Fibroblast of lung (primary cell): ENCODE results near the gene LAMTOR5.

Source experiments
- EZH2 ChIP-seq: IDR thresholded peaks from 2 replicates; pipeline ENCODE4 v1.5.1; 2012; ENCODE audit warnings: low read length, control low read depth, mild to moderate bottlenecking; ENCODE audit errors: missing control alignments
- TF ChIP-seq, protein P1 (sequence below), 2 donors: IDR thresholded peaks in 1 of 2; conservative IDR thresholded peaks in 1 of 2; 1 replicate in 1 of 2; 2 replicates in 1 of 2; pipeline ENCODE4 v1.5.1; 2011 to 2012; ENCODE audit warnings: low read length in 2 of 2, control low read depth in 1 of 2, inconsistent platforms in 1 of 2, low read depth in 1 of 2, mild to moderate bottlenecking in 1 of 2

DNA sequence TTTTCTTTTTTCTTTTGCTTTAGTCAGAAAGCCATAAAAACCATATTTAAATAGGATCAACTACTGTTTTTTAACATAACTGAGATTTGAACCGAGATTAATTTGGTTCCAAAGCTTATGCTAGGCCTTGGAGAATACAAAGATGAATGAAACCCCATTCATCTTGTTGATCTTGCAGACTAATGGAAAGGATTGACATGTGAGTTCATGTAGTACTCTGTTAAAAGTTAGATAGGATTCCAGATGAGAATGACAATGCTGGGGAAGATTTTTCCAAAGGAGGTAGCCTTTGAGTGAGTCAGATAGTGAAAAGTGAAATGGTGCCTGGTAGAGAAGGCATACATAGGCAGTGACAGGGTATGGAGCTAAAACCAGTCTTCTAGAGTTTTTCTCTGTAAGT lies 45.6 kb downstream of the LAMTOR5 start:
- TF ChIP-seq, protein P1, sequence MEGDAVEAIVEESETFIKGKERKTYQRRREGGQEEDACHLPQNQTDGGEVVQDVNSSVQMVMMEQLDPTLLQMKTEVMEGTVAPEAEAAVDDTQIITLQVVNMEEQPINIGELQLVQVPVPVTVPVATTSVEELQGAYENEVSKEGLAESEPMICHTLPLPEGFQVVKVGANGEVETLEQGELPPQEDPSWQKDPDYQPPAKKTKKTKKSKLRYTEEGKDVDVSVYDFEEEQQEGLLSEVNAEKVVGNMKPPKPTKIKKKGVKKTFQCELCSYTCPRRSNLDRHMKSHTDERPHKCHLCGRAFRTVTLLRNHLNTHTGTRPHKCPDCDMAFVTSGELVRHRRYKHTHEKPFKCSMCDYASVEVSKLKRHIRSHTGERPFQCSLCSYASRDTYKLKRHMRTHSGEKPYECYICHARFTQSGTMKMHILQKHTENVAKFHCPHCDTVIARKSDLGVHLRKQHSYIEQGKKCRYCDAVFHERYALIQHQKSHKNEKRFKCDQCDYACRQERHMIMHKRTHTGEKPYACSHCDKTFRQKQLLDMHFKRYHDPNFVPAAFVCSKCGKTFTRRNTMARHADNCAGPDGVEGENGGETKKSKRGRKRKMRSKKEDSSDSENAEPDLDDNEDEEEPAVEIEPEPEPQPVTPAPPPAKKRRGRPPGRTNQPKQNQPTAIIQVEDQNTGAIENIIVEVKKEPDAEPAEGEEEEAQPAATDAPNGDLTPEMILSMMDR (conservative IDR thresholded peaks at IDR 0.05 in 1 of 2, IDR thresholded peaks at IDR 0.05 in 1 of 2; ENCODE audit: low read depth in 1 of 2, low read length in 2 of 2), result no peak
- TF ChIP-seq EZH2, result no peak
